Measurements from ENCODE around the gene TIMM21. TPM values are rescaled to one million over a fixed set of nuclear protein-coding genes. Genes with fewer than 3 reads are reported as not detected.

The TIMM21 gene
- total RNA-seq, 1 experiment from 2014 or later: 44.9 TPM

DNA sequence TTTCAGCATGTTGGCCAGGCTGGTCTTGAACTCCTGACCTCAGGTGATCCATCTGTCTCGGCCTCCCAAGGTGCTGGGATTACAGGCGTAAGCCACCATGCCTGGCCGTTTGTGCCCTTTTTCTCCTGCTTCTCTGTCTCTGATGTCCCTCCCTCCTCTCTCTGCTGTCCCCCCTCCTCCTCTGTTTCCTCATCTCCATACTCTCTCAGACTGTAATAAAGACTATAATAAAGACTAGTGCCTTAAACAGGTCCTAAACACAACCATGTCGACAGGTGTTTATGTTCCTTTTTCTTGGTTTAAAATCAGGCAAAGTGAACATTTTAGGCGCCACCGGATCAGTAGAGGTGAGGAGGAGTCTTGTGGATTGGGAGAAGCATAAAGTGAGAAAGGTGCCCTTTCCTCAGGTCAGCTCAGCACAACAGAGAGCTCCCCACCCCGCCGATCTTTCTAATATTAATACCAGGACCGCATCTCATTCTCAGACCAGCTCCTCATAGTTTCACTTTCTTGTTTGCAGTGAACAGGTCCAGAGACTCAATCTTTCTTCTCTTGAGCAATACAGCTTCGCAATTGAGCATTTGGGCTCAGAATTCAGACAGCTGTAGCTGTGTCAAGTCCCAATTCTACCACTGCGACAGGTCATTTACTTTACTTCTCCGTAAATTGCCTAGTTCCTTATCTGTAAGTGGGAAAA lies 23.7 kb downstream of the TIMM21 start:
- TF ChIP-seq, protein P1, sequence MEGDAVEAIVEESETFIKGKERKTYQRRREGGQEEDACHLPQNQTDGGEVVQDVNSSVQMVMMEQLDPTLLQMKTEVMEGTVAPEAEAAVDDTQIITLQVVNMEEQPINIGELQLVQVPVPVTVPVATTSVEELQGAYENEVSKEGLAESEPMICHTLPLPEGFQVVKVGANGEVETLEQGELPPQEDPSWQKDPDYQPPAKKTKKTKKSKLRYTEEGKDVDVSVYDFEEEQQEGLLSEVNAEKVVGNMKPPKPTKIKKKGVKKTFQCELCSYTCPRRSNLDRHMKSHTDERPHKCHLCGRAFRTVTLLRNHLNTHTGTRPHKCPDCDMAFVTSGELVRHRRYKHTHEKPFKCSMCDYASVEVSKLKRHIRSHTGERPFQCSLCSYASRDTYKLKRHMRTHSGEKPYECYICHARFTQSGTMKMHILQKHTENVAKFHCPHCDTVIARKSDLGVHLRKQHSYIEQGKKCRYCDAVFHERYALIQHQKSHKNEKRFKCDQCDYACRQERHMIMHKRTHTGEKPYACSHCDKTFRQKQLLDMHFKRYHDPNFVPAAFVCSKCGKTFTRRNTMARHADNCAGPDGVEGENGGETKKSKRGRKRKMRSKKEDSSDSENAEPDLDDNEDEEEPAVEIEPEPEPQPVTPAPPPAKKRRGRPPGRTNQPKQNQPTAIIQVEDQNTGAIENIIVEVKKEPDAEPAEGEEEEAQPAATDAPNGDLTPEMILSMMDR (IDR thresholded peaks at IDR 0.05; ENCODE audit: unreplicated experiment): no peak
- intact Hi-C loops (cut with micrococcal nuclease; ENCODE audit: unreplicated experiment): no loop called here
- no peak for DNase-seq
- Mint-ChIP-seq H3K27ac (ENCODE audit: unreplicated experiment) (no peak overlapping the region), H3K9me3 (ENCODE audit: low read depth, unreplicated experiment) (no peaks in the 10 kb centered on the region), H3K36me3 (ENCODE audit: insufficient read depth, unreplicated experiment) (peaks cover 11% of the 10 kb centered on the region), H3K4me3 (ENCODE audit: low read depth, unreplicated experiment) (peak overlapping the region; percentile 70), H3K27me3 (ENCODE audit: unreplicated experiment) (peaks cover 82% of the 10 kb centered on the region), H3K4me1 (ENCODE audit: low read depth, unreplicated experiment) (peaks cover 27% of the 10 kb centered on the region)
- BruUV-seq (replicated peaks): no TSS peak
- CTCF ChIA-PET: no interaction called here

DNA sequence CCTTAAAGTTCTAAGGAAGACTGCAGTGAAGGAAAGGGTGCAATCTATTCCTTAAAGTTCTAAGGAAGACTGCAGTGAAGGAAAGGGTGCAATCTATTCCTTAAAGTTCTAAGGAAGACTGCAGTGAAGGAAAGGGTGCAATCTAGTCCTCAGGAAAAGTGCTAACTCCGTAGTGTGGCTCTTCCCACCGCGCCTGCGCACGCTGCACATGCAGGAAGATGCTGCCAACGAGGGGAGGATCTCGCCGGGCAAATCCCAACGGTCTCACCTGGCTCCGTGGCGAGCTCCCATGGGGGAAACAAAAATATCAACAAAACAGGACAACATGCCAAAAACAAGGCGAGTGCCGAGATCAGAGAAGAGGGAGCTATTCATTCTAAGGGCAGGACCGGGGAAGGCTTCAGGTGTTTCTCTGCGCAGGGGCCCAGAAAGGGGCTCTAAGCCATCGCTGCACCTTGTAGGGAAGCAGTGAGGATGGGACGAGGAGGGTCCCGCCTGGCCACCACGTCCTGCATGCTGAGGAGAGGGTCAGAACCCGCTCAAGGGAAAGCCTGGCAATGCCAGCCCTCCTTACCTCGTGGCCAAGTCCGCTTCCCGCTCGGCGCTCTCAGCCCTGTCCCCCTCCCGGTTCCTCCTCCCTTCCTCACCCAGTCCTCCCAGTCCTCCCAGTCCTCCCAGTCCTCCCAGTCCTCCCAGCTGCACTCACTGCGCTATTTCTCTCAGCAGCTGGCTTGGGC lies 24.5 kb downstream of the TIMM21 start:
- H3K27me3 Mint-ChIP-seq (ENCODE audit: unreplicated experiment): peaks cover 84% of the 10 kb centered on the region
- peak overlapping the region; percentile 70 for H3K4me3 Mint-ChIP-seq (ENCODE audit: low read depth, unreplicated experiment)
- no TSS peak for BruUV-seq (replicated peaks)
- CTCF ChIA-PET: no interaction called here
- peaks cover 11% of the 10 kb centered on the region for H3K36me3 Mint-ChIP-seq (ENCODE audit: insufficient read depth, unreplicated experiment)
- intact Hi-C loops (cut with micrococcal nuclease; ENCODE audit: unreplicated experiment): no loop called here
- DNase-seq: peak; percentile 28
- H3K27ac Mint-ChIP-seq (ENCODE audit: unreplicated experiment): no peak overlapping the region
- H3K4me1 Mint-ChIP-seq (ENCODE audit: low read depth, unreplicated experiment): peaks cover 27% of the 10 kb centered on the region
- TF ChIP-seq, protein P1 (IDR thresholded peaks at IDR 0.05; ENCODE audit: unreplicated experiment): no peak
- no peaks in the 10 kb centered on the region for H3K9me3 Mint-ChIP-seq (ENCODE audit: low read depth, unreplicated experiment)

DNA sequence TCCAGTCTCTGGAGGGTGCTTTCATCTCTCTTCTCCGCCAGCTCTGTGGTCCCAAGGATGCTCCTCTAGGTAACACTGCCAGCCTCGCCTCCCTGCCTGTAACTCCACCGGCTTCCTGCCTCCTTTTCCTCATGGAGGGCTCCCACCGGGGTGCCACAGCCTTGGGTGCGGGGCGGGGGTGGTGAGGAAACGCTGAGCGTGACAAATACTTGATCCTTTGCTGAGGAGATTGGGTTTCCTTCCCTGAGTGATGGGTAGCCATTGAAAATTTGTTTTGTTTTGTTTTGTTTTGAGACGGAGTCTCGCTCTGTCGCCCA lies 25.1 kb downstream of the TIMM21 start:
- H3K4me3 Mint-ChIP-seq (ENCODE audit: low read depth, unreplicated experiment): peak overlapping the region; percentile 70
- intact Hi-C loops (cut with micrococcal nuclease; ENCODE audit: unreplicated experiment): no loop called here
- H3K9me3 Mint-ChIP-seq (ENCODE audit: low read depth, unreplicated experiment): no peaks in the 10 kb centered on the region
- TF ChIP-seq, protein P1 (IDR thresholded peaks at IDR 0.05; ENCODE audit: unreplicated experiment): no peak
- BruUV-seq (replicated peaks): no TSS peak
- peaks cover 11% of the 10 kb centered on the region for H3K36me3 Mint-ChIP-seq (ENCODE audit: insufficient read depth, unreplicated experiment)
- H3K4me1 Mint-ChIP-seq (ENCODE audit: low read depth, unreplicated experiment): peaks cover 27% of the 10 kb centered on the region
- peaks cover 84% of the 10 kb centered on the region for H3K27me3 Mint-ChIP-seq (ENCODE audit: unreplicated experiment)
- no peak overlapping the region for H3K27ac Mint-ChIP-seq (ENCODE audit: unreplicated experiment)
- CTCF ChIA-PET: no interaction called here
- DNase-seq: no peak

DNA sequence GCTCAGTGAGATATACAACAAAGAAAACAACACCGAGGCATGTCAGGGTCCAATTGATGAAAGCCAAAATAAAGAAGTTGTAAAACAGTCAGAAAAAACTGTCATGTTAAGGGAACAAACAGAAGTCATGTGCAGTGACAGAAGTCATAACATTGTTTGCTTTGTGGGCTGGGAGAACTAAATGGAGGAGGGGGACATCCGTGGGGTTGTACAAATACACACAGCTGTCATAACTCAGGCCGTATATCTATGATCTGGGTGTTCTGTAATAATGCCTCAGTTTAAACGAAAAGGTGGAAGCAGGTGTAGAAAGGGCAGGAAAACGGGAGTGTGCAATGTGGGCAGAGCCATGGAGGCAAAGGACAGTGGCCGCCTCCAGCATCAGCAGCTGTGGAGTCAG lies 27.3 kb downstream of the TIMM21 start:
- Mint-ChIP-seq H3K4me1 (ENCODE audit: low read depth, unreplicated experiment) (peaks cover 27% of the 10 kb centered on the region), H3K27me3 (ENCODE audit: unreplicated experiment) (peaks cover 66% of the 10 kb centered on the region), H3K9me3 (ENCODE audit: low read depth, unreplicated experiment) (no peaks in the 10 kb centered on the region), H3K4me3 (ENCODE audit: low read depth, unreplicated experiment) (no peak overlapping the region), H3K27ac (ENCODE audit: unreplicated experiment) (no peak overlapping the region), H3K36me3 (ENCODE audit: insufficient read depth, unreplicated experiment) (peaks cover 11% of the 10 kb centered on the region)
- intact Hi-C loops (cut with micrococcal nuclease; ENCODE audit: unreplicated experiment): no loop called here
- CTCF ChIA-PET: interaction anchor here (0.5 kb wide), 1 partner anchor 88 kb away, joined by 3 read pairs; no protein-coding TSS in a partner anchor
- TF ChIP-seq, protein P1 (IDR thresholded peaks at IDR 0.05; ENCODE audit: unreplicated experiment): no peak
- DNase-seq: no peak
- no TSS peak for BruUV-seq (replicated peaks)
